ENCODE measurements around the gene RGS11. TPM values are rescaled to one million over a fixed set of nuclear protein-coding genes. Genes with fewer than 3 reads are reported as not detected.
A peak's percentile ranks its signal among the peaks of the same experiment; 100 is the strongest.

Gene RGS11
- total RNA-seq, 1 donor: 1.2 TPM

DNA sequence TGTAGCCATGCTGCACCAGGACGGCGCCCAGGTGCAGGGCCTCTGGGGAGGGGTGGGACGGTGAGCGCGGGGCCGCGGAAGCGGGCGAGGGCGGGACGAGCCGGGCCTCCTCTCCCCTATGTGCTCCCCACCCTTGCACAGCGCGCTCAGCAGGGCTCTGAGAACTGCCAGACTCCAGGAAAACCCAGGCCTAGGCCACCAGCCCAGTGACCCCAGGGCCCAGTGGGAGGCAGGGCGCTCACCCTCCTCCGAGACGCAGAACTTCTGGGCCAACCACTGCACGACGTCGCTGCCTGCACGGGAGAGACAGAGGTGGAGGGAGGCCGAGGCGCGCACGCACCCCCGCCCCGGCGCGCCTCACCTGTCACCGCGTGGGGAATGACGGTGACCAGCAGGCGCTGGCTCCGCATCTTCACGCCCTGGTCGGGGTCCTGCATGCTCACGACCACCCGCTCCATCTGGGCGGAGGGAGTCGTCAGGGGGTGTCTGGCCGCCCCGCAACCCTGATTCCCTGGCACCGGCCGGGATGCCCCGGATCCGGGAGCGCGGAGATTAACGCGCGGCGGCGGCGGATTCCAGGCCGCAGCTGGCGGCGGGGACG is 603 bp downstream of the RGS11 start:
- H3K4me3 ChIP-seq (ENCODE audit: low read depth, low read length): peak overlapping the region; percentile 61
- TF ChIP-seq, protein P1, sequence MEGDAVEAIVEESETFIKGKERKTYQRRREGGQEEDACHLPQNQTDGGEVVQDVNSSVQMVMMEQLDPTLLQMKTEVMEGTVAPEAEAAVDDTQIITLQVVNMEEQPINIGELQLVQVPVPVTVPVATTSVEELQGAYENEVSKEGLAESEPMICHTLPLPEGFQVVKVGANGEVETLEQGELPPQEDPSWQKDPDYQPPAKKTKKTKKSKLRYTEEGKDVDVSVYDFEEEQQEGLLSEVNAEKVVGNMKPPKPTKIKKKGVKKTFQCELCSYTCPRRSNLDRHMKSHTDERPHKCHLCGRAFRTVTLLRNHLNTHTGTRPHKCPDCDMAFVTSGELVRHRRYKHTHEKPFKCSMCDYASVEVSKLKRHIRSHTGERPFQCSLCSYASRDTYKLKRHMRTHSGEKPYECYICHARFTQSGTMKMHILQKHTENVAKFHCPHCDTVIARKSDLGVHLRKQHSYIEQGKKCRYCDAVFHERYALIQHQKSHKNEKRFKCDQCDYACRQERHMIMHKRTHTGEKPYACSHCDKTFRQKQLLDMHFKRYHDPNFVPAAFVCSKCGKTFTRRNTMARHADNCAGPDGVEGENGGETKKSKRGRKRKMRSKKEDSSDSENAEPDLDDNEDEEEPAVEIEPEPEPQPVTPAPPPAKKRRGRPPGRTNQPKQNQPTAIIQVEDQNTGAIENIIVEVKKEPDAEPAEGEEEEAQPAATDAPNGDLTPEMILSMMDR (IDR thresholded peaks at IDR 0.05; ENCODE audit: insufficient read depth, low read length): no peak
- DNase-seq (ENCODE audit: low read depth): no peak

DNA sequence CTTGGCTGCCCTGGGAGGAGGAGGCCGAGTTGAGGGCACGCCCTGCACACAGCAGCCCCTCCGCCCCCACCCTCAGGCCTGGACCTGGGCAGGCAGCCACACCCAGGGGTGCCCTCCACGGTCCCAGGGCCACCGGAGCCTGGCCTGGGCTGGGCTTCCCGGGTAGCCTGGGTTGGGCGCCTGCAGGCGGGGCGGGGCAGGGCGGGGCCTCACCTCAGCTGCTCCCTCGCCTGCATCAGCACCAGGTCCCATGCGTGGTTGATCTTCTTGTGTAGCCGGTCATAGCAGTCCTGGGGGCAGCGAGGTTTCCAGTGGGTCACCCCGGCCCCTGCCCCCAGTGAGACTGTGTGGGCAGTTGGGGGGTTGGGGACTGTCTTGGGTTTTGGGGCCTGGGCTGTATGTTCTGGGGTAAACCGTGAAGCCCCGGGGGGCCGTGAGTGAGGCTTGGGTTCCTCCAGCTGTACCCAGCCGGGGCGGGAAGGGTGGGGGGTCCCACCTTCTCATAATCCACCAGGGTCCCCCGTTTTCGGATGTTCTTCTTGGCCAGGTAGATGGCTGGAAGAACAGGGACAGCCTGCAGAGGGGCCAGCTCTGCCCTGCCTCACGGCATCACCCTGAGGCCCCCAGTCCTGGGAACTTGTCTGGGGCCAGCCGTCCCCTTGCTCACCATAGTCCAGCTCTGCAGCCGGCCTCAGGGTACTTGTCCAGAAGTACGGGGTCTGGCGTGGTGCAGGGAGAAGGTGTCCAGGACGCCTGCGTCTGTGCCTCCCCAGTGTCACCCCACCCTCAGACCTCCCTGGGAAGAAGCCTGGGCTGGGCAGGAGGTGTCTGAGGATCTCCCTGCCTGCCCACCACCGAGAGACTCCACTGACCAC is 2.0 kb downstream of the RGS11 start:
- no peak overlapping the region for H3K4me3 ChIP-seq (ENCODE audit: low read depth, low read length)
- DNase-seq (ENCODE audit: low read depth): no peak
- TF ChIP-seq, protein P1 (IDR thresholded peaks at IDR 0.05; ENCODE audit: insufficient read depth, low read length): no peak

DNA sequence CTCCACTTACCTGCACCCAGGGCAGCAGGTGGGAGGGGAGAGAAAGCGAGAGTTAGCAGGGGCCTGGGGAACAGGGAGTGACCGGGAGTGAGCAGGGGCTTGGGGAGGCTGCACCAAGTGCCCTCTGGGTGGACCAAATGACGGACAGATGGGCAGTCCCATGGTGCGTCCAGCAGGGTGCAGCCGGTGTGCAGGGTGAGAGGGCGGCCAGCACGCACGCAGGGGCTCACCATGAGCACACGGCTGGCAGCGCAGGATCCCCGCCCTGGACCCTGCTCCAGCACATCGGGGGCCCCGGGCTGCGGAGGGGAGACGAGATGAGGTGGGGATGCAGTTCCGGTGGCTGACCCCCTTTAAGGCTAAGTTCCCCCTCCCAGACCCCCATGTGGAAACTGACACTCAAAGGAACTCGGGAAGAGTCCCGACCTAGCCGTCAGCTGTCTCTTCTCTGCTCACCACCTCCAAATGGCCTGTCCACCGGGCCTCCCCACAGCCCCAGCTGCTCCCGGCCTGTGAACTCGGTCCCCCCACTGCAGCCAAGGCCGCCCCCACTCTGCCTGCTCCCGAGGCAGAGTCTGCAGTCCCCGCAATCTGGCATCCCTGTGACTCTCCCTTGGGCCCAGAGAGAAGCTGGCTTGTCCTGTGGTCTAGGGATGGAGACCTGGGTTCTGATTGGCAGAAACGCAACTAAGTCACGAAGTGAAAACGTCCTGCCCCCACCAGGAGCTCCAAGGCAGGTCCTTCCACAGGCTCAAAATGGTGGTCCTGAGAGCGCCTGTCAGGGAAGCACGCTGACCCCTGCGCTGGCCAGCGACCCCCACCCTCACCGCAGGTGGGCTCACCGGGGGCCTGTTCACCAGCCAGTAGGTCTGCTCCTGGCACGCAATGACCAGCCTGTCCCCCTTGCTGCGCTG is 2.9 kb downstream of the RGS11 start:
- no peak overlapping the region for H3K4me3 ChIP-seq (ENCODE audit: low read depth, low read length)
- TF ChIP-seq, protein P1 (IDR thresholded peaks at IDR 0.05; ENCODE audit: insufficient read depth, low read length): no peak
- DNase-seq (ENCODE audit: low read depth): no peak

DNA sequence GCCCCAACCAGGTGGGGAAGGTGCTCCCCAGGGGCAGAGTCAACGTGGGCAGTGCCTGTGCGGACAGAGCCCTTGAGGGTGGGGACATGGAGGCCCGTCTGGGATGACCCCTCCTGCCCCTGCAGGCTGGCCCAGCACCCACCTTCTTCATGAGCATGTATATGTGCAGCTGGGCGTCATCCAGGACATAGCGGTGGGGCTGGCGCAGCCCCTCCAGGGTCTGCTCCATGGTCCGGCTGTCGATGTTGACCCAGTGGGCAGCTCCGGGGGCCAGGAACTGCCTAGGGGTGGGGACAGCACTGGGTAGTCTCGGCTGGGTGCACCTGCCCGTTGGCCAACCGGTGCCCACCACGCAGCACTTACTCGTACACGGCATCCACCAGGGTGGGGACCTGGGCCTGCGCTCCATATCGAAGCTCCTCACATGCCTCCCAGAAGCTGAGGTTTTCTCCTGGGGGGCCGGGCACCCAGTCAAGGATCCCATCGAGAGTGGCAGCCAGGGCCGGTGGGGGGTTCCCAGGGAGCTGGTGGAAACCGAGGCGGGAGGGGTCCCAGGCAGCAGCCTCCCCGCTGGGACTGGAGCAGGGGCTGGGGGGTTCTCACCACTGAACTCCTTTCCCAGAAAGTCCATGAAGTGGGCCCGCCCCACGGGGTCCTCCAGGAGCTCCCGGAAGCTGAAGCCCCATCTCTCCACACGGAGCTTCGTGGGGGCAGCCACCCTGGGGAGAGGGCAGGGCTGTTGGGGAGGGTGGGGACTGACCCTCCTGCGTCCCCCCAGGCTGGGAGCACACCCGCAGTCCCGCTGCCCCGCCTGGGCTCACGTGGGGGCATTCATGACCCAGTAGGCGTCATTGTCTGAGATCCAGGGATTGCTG is 5.1 kb downstream of the RGS11 start:
- H3K4me3 ChIP-seq (ENCODE audit: low read depth, low read length): no peak overlapping the region
- TF ChIP-seq, protein P1 (IDR thresholded peaks at IDR 0.05; ENCODE audit: insufficient read depth, low read length): no peak
- no peak for DNase-seq (ENCODE audit: low read depth)

DNA sequence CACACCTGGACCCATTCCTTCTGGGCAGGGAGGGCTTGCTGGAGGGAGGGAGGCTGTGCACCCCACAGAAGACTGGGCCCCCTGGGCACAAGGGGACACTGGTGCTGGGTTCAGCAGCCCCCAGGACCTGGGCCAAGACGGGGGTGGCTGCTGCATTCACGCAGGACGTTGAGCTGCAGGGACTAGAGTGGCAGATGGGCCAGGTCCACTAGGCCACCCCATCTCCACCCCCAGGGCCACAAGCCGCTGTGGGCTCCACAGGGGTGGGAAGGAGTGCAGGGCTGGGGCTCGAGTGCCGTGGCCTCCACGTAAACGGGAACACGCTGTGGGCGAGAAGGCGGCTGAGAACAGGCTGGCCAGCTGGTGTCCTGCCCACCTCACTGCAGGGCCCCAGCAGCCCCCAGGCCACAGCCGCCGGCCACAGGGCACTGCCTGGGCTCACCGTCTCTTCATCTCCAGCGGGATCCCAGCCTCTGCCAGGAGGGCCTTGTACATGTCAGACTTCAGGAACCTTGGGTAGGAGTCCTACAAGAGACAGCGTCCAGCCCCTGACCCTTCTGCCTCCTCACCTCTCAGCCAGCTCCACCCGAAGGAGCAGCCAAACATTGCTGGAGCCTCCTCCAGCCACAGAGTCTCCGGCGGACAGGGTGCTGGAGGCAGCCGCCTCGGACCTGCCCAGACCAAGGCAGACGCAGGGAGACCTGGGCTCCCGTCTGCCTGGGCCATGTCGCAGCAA is 6.5 kb downstream of the RGS11 start:
- DNase-seq (ENCODE audit: low read depth): no peak
- H3K4me3 ChIP-seq (ENCODE audit: low read depth, low read length): no peak overlapping the region
- TF ChIP-seq, protein P1 (IDR thresholded peaks at IDR 0.05; ENCODE audit: insufficient read depth, low read length): no peak
